Uterus (tissue), 2 donors: ENCODE results near the gene CTIF.

Source experiments
- CTCF ChIP-seq, 4 experiments: fragments of 200-600 bp in 2 of 4; fragments of 450-650 bp in 2 of 4; sonication (generic) in 2 of 4; IDR thresholded peaks; one replicate each; pipeline ENCODE4 v1.5.1; 2016 to 2019; ENCODE audit warnings: antibody characterized with exemption in 4 of 4, mild to moderate bottlenecking in 2 of 4, moderate library complexity in 1 of 4
- POLR2A ChIP-seq, 2 donors: fragments of 450-650 bp; IDR thresholded peaks; one replicate each; pipeline ENCODE4 v1.6.1; 2016; ENCODE audit warnings: antibody characterized with exemption in 2 of 2, mild to moderate bottlenecking in 1 of 2, moderate library complexity in 1 of 2

- no peak for TF ChIP-seq CTCF (IDR thresholded peaks at IDR 0.05)
- no peak for TF ChIP-seq POLR2A (IDR thresholded peaks at IDR 0.05)
These were observed 19.3 kb upstream of the CTIF start for GRCh38 chr18:48519431-48520100.
